HG03565 (cell line): Measurements from ENCODE around the gene ZNF165.
"Not testable (repeated sequence)": the region's sequence is repeated elsewhere in the genome, so short reads cannot be mapped to it uniquely, and the experiment has no call there.

ENCODE experiments used
- ATAC-seq: cut with Tn5 transposase; IDR thresholded peaks from one replicate; pipeline ENCODE4 v1.9.1; 2021; ENCODE audit warnings: mild to moderate bottlenecking, moderate library complexity; ENCODE audit not compliant: unreplicated experiment

The ZNF165 gene

DNA sequence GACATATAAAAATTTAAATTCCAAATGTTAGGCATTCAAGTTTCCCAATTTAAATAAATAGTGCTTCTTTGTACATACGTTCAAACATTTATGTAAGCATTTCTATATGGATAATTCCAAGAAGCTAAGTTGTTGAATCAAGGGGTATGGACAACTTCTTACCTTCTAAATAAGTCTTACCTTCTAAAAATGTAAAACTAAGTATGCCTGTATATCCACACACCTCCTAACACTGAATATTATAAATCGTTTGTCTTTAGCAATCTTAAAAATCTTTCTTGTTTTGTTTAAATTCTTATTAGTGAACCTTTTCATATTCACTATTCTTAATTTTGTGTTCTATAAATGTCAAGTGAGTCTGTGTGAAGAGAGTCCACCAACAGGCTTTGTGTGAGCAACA is 41.5 kb downstream of the ZNF165 start:
- no peak for ATAC-seq

DNA sequence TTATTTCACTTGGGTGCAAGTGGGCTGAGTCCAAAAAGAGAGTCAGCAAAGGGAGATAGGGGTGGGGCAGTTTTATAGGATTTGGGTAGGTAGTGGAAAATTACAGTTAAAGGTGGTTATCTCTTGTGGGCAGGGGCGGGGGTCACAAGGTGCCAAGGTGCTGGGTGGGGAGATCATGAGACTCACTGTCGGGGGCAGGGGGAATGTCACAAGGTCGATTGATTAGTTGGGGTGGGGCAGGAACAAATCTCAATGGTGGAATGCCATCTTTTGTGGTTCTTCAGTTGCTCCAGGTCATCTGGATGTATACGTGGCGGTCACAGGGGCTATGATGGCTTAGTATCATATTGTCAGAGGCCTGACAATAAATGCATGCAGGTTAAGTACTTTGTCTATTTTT is 41.9 kb downstream of the ZNF165 start:
- ATAC-seq = not testable (repeated sequence)

- peak; percentile 96 for ATAC-seq
These were observed 44.1 kb downstream of the ZNF165 start, which contains the start of gene ZSCAN16 for GRCh38 chr6:28124350-28124970. Gene ZSCAN16 (plus strand): TSS chr6:28124609. CDS start chr6:28125444, 835 bp downstream.

DNA sequence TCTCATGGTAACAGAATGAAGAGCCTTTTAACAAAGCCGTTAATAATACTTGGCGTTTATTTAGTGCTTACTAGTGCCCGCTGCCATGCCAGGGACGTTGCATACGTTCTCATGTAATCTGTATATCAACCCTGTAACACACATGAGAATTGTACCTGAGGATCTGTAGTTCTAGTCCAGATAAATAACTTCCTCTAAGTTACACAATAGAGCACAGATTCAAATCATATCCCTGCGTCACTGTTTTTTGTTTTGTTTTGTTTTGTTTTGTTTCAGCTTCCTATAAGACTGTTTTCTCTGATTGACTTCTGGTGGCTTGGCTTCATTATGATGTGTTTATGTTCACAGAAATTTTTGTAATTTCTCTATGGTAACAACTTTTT is 44.6 kb downstream of the ZNF165 start:
- peak; percentile 7 for ATAC-seq

DNA sequence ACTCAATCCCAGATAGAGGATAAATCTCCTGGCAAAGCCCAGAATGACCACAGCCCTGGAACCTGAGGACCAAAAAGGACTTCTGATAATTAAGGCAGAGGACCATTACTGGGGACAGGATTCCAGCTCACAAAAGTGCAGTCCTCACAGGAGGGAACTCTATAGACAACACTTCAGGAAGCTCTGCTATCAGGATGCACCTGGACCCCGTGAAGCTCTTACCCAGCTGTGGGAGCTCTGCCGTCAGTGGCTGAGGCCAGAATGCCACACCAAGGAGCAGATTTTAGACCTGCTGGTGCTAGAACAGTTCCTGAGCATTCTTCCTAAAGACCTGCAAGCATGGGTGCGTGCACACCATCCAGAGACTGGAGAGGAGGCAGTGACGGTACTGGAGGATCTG is 45.0 kb downstream of the ZNF165 start:
- ATAC-seq = no peak

DNA sequence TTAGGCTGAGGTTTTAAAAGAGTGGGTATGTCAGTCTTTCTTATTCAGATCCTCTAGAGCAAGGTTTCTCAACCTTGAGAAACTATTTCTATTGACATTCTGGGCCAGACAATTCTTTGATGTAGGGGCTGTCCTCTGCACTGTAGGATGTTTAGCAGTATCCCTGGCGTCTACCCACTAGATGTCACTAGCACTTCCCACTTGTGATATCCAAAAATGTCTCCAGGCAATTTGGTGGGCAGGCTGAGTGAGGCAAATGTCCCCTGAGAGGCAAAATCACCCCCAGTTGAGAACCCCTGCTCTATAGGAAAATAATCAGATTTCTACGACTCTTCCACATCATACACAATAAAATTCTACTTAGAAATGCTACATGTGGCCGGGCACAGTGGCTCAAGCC is 53.6 kb downstream of the ZNF165 start:
- ATAC-seq = no peak

DNA sequence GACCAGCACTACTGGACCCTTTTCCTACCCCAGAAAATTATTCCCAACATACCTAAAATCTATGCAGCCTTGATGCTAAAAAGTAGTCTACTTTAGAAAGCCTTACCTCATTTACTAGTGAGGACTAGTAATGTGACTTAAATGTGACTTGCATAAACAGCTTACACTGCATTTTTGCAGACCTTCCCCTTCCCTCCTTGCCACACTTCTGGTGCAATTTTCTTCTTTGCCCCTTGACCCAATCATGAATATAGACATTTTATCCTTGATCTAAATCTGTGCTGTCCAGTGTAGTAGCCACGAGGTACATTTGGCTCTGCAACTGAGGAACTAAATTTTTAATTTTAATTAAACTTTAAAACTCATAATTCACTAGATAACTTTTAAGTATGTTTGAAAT is 54.3 kb downstream of the ZNF165 start:
- ATAC-seq = no peak

DNA sequence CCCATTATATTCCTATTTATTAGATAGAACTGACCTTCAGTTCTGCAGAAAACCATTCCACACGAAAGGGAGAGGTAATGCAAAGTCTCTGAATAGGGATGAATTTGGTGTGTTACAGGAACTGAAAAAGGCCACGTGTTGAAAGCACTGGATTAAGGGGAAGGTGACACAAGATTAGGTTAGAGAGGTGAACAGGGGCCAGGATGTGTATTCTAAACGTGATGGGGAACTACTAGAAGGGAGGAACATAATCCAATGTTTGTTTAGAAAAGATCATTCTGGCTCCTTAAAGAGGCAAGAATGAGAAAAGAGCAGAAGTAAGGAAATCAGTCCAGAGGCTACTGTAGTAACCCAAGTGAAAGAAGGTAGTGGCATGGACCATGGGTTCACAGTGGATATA is 55.0 kb downstream of the ZNF165 start:
- no peak for ATAC-seq

DNA sequence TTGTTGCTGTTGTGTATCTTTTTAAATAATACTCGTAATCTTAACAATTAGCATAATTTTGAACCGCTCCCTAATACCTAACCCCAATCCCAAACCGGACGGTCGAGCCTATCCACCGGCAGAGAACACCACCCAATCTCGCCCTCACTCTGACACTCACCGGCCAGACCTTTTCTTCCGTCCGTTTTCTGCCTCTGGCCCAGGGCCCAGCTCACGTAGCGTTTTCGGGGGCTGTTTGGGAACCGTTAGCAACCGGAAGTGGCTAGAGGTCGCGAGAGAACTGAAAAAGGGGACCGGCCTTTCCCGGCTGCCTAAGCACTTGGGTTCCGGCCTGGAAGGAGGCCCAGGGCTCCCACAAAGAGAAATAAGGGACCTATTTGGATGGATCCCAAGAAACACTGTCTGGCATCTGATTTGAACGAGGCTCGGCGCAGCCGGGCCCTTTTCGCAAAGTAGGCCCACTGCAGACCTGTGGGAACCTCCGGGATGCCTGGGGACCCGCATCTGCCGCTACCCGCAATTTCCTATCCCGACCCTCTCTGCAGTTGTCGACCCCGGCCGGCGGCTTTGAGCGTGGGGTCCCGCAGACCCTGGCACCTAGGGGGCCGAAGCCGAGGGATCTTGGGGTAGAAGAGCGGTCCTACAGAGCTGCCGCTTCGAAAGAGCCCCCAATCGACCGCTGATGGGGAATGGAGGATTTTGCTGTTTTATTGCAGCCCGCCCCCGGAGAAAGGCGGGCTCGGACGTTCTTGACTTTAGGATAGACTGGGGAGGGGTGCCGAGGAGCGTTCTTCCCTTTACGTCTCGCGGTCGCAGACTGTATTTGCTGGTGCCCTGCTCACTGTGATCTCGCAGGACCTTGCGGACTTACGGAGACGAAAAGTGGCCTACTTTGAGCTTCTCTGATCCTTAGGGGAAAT is 56.5 kb downstream of the ZNF165 start:
- peak; percentile 32 for ATAC-seq

DNA sequence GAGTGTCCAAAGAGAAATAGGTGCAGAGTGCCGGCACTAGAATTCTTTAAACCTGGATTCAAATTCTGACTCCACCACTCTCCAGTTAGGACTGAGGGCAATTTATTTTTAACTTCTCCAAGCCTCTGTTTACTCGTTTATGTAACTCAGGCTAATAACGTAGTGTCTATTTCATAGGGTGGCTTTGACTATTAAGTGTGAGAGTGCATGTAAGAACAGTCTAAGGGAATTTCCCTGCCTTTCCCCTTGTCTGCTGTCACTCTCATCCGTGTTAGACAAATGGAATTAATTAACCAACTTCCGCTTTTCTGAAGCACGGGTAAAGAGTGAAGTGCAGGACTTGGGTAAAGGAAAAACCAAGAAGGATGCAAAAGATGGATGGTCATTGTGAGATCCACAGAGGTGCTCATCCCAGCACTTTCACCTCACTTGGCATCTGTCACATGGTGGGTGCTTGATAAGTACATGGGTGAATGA is 57.2 kb downstream of the ZNF165 start:
- ATAC-seq = no peak
